ENCODE measurements around the gene GSTT2B. TPM values are rescaled to one million over a fixed set of nuclear protein-coding genes. Genes with fewer than 3 reads are reported as not detected.
"Not testable (repeated sequence)": the region's sequence is repeated elsewhere in the genome, so short reads cannot be mapped to it uniquely, and the experiment has no call there.

Gene GSTT2B
- total RNA-seq, 1 donor from 2014 or later: 11.9 TPM

DNA sequence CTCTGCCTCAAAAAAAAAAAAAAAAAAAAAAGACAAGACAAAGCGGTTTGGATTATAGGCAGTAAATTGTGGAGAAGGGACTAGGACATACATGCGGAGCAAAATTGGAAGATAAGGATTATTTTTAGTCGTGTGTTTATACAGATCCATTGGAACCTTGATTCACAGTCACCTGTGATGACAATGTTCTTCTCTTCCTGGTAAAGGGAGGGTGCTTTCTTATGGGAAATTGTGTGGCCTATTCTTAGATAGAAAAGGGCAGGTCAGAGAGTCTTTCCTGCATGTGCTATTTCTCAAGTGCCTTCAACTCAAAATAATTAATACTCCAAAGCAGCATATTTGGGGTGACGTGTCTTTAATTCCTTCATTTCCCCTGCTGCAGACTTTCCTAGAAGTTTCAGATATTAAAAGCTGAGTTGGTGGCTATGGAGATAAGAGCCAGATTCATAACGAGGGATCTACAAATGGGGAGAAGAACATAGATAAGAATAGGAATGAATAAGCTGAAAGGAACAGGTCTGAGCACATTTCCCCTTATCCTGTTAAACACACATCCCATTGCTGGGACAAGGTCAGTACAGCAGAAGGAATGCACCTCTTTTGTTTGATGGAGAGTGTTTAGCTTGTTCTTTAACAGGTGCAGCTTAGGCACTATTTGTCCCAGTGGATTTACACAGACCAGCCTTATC lies 22.5 kb downstream of the GSTT2B start:
- TF ChIP-seq, protein P1, sequence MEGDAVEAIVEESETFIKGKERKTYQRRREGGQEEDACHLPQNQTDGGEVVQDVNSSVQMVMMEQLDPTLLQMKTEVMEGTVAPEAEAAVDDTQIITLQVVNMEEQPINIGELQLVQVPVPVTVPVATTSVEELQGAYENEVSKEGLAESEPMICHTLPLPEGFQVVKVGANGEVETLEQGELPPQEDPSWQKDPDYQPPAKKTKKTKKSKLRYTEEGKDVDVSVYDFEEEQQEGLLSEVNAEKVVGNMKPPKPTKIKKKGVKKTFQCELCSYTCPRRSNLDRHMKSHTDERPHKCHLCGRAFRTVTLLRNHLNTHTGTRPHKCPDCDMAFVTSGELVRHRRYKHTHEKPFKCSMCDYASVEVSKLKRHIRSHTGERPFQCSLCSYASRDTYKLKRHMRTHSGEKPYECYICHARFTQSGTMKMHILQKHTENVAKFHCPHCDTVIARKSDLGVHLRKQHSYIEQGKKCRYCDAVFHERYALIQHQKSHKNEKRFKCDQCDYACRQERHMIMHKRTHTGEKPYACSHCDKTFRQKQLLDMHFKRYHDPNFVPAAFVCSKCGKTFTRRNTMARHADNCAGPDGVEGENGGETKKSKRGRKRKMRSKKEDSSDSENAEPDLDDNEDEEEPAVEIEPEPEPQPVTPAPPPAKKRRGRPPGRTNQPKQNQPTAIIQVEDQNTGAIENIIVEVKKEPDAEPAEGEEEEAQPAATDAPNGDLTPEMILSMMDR (IDR thresholded peaks at IDR 0.05; ENCODE audit: partially characterized antibody, unreplicated experiment): no peak
- Mint-ChIP-seq H3K4me3 (ENCODE audit: unreplicated experiment) (no peak overlapping the region), H3K36me3 (ENCODE audit: unreplicated experiment) (no peaks in the 10 kb centered on the region), H3K27me3 (ENCODE audit: unreplicated experiment) (no peaks in the 10 kb centered on the region), H3K9me3 (ENCODE audit: unreplicated experiment) (no peaks in the 10 kb centered on the region), H3K4me1 (ENCODE audit: low read depth, unreplicated experiment) (no peaks in the 10 kb centered on the region), H3K27ac (ENCODE audit: unreplicated experiment) (no peak overlapping the region)
- no peak for DNase-seq

DNA sequence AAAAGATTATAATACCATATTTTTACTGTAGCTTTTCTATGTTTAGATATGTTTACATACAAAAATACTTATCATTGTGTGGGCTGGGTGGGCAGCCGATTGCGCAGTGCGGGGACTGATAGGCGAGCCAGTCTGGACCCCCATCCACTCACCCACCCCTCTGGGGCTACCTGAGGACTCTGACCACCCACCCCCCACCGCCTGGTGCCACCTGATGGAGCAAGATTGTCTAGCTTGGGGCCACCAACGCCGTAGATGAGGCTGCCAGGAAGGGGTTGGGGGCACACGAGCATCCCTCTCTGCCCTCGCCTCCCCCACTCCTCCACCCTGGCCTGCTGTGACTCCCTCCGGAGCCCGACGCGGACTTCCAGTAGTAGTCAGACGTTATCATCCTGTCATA lies 34.4 kb downstream of the GSTT2B start:
- no peak for DNase-seq

DNA sequence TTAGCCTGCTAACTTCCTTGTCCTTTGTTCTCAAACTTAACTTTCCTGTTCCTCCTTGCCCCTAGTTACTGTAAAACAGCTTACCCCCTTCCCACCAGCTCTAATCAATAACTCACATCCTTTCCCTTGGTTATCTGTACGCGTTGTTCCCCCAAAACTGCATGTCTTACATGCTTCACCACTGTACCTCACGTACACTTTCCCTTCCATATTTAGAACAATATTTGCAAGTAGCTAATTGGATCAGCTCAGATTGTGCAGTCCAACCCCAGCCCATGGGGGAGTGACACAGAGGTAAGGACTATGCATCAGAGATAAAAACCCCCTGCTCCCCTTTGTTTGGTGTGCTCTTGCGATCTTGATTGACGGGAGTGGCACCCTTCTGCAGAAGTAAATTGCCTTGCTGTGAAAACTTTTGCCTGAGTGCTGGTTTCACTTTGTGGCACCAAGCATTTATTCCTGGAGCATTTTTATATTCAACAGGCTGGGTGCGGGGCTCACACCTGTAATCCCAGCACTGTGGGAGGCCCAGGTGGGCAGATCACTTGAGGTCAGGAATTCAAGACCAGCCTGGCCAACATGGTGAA lies 35.9 kb downstream of the GSTT2B start:
- Mint-ChIP-seq H3K36me3 (ENCODE audit: unreplicated experiment) (peaks cover 9% of the 10 kb centered on the region), H3K27me3 (ENCODE audit: unreplicated experiment) (peaks cover 7% of the 10 kb centered on the region), H3K27ac (ENCODE audit: unreplicated experiment) (no peak overlapping the region), H3K9me3 (ENCODE audit: unreplicated experiment) (peaks cover 2% of the 10 kb centered on the region), H3K4me3 (ENCODE audit: unreplicated experiment) (no peak overlapping the region), H3K4me1 (ENCODE audit: low read depth, unreplicated experiment) (no peaks in the 10 kb centered on the region)
- no peak for DNase-seq
- TF ChIP-seq, protein P1 (IDR thresholded peaks at IDR 0.05; ENCODE audit: partially characterized antibody, unreplicated experiment): no peak

More for the DNA sequence above, 34.4 kb downstream of the GSTT2B start:
- peaks cover 15% of the 10 kb centered on the region for H3K36me3 Mint-ChIP-seq (ENCODE audit: unreplicated experiment)
- TF ChIP-seq, protein P1 (IDR thresholded peaks at IDR 0.05; ENCODE audit: partially characterized antibody, unreplicated experiment): no peak
- peaks cover 7% of the 10 kb centered on the region for H3K27me3 Mint-ChIP-seq (ENCODE audit: unreplicated experiment)
- H3K27ac Mint-ChIP-seq (ENCODE audit: unreplicated experiment): no peak overlapping the region
- H3K4me1 Mint-ChIP-seq (ENCODE audit: low read depth, unreplicated experiment): no peaks in the 10 kb centered on the region
- no peak overlapping the region for H3K4me3 Mint-ChIP-seq (ENCODE audit: unreplicated experiment)
- H3K9me3 Mint-ChIP-seq (ENCODE audit: unreplicated experiment): peaks cover 2% of the 10 kb centered on the region

DNA sequence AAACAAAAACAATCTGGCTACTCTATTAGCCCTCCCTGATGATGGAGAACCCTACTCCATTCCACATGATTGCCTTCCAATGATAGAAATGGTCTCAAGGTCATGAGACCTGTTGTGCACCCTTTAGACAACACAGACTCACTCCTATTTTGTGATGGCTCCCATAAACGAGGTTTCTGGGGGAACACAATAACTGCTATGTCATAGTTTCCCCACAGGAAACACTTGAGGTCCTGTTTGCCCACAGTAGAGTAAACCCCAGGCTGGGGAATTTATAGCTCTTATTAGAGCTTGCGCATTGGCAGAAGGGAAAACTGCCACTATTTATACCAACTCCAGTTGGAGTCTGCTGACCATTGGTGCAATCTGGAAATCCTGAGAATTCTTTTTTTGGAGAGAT lies 38.1 kb downstream of the GSTT2B start:
- peaks cover 7% of the 10 kb centered on the region for H3K27me3 Mint-ChIP-seq (ENCODE audit: unreplicated experiment)

DNA sequence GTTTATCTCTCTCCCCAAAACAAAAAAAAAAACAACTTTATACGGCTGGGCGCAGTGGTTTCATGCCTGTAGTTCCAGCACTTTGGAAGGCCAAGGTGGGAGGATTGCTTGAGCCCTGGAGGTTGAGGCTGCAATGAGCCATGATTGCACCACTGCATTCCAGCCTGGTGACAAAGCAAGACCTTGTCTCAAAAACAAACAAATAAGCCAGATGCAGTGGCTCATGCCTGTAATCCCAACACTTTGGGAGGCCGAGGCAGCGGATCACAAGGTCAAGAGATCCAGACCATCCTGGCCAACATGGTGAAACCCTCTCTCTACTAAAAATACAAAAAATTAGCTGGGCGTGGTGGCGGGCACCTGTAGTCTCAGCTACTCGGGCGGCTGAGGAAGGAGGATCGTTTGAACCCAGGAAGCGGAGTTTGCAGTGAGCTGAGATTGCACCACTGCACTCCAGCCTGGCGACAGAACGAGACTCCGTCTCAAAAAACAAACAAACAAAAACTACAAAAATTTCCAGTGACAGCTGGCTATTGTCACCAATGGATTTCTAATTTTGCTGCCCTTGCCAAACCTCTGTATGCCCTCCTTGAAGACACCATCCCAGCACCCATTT lies 39.3 kb downstream of the GSTT2B start:
- not testable (repeated sequence) for H3K4me3 Mint-ChIP-seq (ENCODE audit: unreplicated experiment); H3K27ac Mint-ChIP-seq (ENCODE audit: unreplicated experiment); H3K4me1 Mint-ChIP-seq (ENCODE audit: low read depth, unreplicated experiment); H3K36me3 Mint-ChIP-seq (ENCODE audit: unreplicated experiment); H3K27me3 Mint-ChIP-seq (ENCODE audit: unreplicated experiment); DNase-seq; H3K9me3 Mint-ChIP-seq (ENCODE audit: unreplicated experiment)

More for the DNA sequence above, 38.1 kb downstream of the GSTT2B start:
- H3K27ac Mint-ChIP-seq (ENCODE audit: unreplicated experiment): no peak overlapping the region
- no peak for DNase-seq
- TF ChIP-seq, protein P1 (IDR thresholded peaks at IDR 0.05; ENCODE audit: partially characterized antibody, unreplicated experiment): no peak
- no peaks in the 10 kb centered on the region for H3K36me3 Mint-ChIP-seq (ENCODE audit: unreplicated experiment)
- H3K4me1 Mint-ChIP-seq (ENCODE audit: low read depth, unreplicated experiment): no peaks in the 10 kb centered on the region
- H3K9me3 Mint-ChIP-seq (ENCODE audit: unreplicated experiment): peaks cover under 1% of the 10 kb centered on the region
- H3K4me3 Mint-ChIP-seq (ENCODE audit: unreplicated experiment): no peak overlapping the region

DNA sequence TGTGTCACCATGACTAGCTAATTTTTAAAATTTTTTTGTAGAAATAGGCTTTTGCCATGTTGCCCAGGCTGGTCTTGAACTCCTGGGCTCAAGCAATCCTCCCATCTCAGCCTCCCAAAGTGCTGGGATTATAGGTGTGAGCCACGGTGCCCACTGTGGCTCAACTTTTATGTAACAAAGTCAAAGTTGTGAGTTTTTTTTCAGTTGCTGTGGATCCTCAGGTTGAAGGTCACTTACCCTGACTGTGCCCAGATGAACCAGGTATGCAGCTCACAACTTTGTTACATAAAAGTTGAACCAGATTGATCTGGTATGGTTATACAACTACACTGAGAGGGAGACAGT lies 40.8 kb downstream of the GSTT2B start:
- not testable (repeated sequence) for H3K27me3 Mint-ChIP-seq (ENCODE audit: unreplicated experiment); H3K36me3 Mint-ChIP-seq (ENCODE audit: unreplicated experiment); H3K4me3 Mint-ChIP-seq (ENCODE audit: unreplicated experiment); H3K4me1 Mint-ChIP-seq (ENCODE audit: low read depth, unreplicated experiment); H3K27ac Mint-ChIP-seq (ENCODE audit: unreplicated experiment); DNase-seq; H3K9me3 Mint-ChIP-seq (ENCODE audit: unreplicated experiment)
